T-helper 2 cell (primary cell): ENCODE measurements around the gene ZNF469.

Experiments used
- DNase-seq, 5 experiments: peaks; one replicate each; pipeline versions ENCODE4 v3.0.0 to v3.0.0-alpha.2; 2012 to 2022

The ZNF469 gene

DNA sequence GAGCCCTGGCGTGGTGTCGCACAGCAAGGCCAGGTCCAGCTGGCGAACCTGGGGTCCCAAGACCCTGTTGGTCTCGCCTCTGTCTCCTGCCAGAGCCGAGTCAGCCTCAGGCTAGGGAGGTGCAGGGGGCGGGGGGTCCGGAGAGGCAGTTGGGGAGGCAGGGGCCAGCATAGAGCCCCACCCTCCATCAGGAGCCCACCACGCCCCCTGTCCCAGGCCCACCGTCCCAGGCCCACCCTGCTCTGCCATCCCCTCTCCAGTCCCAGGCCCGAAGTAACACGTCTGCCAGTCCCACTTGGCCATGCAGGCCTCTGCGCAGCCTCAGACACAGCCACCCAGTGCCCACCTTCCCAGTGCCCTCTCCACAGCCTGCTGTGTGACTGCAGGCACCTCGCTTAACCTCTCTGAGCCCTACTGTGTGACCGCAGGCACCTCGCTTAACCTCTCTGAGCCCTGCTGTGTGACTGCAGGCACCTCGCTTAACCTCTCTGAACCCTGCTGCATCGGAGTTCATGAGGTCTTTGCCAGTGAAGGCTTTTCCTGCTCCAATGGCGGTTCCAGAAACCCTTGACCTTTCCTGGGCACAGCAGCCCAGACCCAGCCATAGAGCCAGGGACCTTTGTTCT is 29.3 kb downstream of the ZNF469 start:
- DNase-seq: no peak

DNA sequence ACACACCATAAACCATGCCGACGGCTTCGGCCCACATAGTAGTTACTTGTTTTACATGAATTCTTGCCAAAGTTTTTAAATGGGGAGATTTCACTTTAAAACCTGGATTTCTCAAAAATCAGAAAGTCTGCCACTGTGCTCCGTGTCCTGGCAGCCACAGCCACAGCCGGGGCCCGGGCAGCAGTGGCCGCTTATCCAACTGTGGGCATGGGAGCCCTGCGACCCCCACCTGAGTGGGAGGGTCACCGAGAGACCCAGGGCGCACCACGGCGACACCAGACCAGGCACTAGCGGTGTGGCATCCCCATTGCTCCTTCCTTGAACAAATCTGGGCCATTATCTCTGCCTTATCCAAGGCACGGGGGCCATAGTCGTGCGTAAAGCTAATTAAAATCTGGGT is 30.0 kb downstream of the ZNF469 start:
- DNase-seq: no peak

DNA sequence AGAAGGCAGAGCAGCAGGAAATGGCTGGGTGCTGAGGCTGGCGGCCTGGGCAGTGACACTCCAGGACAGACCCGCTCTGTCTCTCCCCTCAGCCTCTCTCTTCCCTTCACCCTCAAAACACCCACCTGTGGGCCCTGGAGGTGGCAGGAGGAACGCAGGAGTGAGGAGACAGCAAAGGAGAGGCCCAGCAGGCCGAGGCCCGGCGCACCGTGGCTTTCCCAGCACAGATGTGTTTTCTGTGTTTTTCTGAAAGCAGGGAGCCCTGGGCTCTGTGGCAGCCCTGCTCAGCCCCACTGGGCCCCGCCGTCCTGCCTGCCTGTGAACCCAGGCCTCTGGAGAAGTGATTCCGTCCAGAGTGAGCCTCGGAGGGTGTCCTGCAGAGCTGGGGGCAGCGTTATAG is 30.5 kb downstream of the ZNF469 start:
- no peak for DNase-seq

DNA sequence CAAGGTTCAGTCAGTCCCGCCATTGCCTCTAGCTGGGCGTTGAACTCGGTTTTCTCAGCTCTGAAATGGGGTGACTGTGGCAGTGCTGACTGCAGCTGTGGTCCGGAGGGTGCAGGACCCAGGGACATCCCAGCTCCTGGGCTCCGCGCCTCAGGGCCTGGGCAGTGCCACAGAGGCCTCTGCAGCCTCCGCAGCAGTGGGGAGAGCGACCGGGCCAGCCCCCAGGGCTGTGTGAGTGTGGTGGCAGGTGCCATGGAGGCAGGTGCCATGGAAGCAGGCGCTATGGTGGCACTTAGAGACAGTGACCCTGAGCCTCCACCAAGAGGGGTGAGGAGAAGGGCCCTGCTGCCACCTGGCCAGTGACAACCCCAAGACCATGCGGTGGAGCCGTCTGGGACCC is 30.9 kb downstream of the ZNF469 start:
- no peak for DNase-seq

DNA sequence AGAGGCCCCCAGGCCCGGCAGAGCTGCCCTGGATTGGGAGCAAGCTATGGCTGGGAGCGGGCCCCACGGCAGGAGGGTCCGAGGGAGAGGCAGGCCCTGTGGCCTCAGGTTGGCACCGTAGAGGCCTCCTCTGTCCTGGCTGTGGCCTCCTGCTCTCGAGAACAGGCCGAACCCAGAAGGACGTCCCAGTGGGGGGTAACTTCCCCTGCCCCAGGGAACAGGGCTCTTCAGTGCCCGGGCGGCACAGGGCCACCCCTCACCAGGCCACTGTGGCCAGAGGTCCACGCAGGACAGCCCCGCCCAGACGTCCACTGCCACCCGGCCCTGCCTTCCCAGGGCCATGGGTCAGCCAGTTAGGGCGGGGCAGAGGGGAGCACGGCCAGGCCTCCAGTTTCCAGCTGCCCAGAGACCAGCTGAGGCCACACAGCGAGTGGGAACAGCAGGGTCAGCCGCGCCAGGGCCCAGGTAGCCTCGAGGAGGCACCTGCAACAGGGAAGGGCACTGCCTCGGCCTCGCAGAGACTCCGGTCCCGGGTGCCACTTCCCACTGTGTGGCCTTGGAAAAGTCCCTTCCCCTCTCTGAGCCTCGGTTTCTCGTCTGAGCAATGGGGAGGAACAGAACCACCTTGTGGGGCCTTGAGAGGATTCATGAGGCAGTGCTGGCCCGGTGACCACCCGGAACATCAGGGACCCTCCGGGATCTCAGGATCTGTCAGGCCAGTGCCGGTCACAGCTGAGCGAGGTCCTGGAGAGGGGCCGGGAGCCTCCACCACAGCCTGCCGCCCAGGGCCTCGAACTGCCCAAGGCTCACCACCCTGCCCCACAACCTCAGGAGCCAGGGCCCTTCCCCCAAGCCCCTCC is 32.0 kb downstream of the ZNF469 start:
- no peak for DNase-seq

DNA sequence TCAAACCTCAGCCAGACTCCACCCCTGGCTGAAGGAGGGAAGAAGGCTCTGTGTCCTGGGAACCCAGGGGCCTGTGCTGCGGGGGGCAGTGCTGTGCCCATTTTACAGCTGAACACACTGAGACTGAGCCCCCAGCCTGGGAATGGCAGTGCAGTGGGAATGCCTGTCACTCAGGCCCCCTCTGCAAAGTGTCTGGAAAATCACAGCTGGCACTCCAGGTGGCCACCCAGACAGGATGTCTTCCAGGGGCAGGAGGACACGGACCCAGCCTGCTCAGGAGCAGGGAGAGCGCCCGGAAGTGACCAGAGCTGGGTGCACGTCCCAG is 32.6 kb downstream of the ZNF469 start:
- no peak for DNase-seq

DNA sequence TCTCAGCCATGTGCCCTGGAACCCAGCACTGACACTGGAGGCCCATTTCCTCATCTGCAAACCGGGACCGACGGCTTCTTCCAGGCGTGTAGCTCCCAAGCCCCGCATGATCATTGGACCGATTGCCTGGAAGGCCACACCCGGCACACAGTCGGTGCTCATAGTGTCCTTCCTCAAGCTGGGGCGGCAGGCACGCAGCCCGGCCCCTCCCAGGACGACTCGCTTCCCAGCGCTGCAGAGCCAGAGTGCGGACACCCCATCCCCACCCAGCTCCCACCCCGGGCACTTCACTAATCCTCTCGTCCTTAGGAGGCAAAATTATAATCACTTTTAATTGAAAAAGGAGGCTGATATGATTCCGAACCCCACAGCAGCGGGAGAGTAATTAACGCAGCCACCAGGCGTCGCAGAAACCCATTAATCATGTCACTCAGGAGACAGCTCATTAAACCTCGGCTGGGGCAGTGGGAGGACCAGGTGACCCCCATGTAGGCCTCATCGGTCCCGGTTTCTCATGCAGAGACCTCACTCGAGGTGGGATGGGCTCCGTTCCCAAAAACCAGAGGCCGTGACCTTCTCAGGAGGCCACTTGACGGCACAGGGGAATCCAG is 33.1 kb downstream of the ZNF469 start:
- no peak for DNase-seq

DNA sequence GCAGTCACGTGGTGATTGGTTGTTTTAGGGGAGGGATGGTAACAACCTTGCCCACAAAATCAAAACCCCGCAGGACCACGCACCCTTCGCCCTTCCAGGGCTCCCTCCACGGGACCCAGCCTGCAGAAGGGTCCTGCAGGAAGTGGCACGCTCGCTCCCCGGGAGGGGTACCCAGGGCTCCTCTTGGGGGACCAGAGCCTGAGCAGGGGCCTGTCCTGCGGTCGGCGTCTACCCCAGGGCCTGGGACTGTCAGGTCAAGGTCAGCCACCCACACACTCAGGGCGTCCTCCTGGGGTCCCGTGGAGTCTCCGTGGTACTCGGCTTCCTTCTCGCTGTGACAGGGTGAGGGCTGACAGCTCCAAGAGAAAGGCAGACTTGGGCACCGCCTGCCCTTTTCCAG is 33.9 kb downstream of the ZNF469 start:
- DNase-seq: no peak

DNA sequence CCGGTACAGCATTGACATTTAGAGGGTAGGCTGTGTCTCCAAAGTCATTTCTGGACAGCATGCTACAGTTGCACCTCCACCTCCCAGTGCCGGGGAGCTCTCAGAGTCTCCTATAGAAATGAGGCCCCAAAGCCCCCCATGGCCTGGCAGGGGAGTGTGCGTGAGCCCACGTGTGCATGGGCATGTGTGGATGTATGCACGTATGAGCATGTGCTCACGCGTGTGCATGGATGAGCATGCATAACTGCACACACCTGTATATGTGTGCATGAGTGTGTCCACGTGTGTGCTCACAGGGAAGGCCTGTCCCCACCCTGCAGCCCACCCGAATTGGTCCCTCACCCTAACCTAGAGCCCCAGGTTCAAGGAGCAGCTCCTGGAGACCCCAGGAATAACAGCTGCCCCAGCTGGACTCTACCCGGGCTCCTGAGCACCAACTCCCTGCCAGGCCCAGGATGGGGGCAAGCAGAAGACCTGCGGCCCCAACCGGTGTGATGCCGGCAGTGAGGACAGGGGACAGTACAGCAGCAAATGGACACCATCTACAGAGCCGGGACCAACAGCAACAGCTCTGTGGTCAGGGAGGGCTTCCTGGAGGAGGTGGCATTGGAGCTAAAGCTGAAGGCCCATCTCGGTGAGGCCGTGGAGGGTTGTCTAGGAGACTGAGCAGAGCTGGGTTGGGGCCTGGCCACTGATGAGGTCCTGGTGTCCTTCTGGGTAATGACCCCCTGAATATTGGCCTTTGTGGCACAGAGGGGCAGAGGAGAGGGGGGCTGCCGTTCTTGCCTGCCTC is 35.1 kb downstream of the ZNF469 start:
- no peak for DNase-seq

DNA sequence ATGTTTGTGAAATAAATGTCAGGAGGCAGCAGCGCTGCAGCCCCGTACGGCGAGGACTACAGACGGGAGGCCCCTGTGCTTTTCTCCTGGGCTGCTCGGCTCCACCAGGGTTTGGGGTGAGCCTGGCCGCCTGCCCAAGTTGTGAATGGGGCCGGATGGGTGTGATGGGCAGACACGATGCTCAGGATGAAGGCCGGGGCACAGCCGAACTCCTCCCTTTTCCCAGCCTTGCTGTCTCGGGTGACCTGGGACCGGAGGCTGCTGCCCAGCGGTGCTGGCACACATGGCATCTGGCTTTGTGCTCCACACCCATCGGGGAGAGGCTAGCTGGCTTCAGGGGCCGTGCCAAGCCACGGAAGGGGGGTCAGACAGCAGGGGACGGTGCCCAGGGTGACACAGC is 36.1 kb downstream of the ZNF469 start:
- no peak for DNase-seq

DNA sequence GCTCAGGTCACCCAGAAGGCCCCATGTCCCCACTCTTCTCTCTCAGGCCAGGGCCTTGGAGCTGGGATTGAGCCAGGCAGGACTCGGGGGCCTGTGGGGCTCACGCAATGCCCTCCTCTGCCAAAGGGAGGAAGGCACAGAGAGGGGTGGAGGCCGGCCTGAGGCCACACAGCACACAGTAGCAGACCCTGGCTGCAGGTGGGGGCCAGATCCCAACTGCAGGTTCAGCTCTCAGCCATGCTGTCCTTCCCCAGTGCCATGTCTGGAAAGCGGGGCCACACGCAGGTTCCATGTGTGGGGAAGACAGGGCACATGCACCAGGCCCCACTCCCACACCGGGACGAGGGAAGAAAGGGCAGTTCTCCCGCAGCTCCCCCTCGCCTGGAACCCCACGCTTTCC is 37.0 kb downstream of the ZNF469 start:
- DNase-seq: no peak

DNA sequence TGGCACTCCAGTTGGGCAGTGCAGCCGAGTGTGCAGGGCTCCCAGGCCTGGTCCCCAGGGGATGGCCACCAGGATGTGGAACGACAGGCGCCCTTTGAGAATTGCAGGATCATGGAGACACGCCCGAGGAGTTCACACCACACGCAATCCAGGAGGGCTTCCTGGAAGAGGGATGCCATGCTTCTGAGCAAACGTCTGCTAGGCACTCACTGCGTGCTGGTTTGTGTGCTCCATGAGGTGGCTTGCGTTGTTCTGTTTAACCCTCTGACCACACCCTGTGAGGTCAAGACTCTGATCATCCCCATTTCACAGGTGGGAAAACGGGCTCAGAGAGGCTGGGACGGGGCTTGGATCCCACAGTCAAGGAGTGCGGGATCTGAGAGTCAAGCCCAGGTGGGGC is 37.7 kb downstream of the ZNF469 start:
- no peak for DNase-seq

DNA sequence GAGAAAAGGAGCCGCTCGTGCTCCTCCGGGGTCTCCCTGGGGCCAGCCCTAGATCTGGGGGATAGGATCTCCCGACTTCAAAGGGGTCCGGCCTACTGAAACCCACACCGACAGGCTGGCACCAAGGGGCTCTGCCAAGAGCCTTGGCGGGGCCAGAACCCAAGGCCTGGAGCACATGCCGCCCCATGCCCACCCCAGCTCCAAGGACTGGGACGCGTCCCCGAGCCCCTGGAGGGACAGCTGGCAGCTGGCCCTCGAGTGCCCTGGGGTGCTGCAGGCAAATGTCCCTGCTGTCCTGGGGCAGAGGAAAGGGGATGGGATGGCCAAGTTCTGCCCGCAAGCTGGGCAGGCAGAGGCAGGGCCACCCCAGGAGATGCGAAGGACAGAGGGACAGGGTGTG is 38.5 kb downstream of the ZNF469 start:
- DNase-seq: no peak

DNA sequence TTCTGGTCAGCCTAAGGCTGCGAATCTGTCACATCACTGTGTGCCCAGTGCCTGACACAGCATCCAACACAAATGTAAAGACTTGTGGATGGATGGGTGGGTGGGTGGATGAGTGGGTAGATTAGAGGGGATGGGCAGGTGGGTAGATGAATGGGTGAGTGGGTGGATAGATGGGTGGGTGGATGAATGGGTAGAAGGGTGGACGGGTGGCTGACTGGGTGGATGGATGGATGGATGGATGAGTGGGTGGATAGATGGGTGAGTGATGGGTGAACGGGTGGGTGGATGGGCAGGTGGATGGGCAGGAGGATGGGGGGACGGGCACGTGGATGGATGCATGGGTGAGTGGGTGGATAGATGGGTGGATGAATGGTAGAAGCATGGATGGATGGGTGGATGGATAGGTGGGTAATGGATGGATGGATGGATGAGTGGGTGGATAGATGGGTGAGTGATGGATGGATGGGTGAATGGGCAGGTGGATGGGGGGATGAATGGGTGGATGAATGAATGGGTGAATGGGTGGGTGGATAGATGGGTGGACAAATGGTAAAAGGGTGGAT is 39.2 kb downstream of the ZNF469 start:
- DNase-seq: no peak

DNA sequence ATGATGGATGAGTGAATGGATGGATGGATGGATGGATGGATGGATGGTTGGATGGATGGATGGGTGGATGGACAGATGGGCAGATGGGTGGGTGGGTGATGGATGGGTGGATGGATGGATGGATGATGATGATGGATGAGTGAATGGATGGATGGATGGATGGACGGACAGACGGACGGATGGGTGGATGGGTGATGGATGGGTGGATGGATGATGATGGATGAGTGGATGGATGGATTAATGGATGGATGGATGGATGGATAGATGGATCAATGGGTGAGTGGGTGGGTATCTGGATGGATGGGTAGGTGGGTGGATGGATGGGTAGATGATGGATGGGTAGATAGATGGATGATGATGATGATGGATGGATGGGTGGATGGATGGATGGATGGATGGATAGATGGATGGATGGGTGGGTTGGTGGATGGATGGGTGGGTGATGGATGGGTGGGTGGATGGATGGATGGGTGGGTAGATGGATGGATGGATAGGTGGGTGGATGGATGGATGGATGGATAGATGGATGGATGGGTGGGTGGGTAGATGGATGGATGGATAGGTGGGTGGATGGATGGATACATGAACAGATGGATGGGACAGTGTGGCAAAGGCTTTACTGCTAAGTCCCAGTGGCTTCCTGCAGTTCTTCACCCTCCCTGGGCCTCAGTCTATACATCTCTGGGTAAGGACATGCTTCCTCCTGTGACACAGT is 40.1 kb downstream of the ZNF469 start:
- no peak for DNase-seq

DNA sequence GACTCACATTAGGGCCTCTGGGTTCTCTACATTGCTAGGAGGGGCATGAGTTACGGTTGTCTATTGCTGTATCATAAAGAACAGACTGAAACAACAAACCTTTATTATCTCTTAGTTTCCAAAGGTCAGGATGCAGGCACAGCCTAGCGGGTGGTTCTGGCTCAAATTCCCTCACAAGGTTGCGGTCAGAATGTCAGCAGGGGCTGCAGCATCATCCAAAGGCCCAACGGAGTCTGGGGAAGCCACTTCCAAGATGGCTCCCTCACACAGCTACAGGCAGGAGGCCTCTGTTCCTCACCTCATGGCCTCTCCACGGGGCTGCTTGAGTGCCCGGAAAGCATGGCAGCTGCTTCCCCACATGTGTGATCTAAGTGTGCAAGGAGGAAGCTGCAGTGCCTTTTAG is 40.7 kb downstream of the ZNF469 start:
- no peak for DNase-seq

DNA sequence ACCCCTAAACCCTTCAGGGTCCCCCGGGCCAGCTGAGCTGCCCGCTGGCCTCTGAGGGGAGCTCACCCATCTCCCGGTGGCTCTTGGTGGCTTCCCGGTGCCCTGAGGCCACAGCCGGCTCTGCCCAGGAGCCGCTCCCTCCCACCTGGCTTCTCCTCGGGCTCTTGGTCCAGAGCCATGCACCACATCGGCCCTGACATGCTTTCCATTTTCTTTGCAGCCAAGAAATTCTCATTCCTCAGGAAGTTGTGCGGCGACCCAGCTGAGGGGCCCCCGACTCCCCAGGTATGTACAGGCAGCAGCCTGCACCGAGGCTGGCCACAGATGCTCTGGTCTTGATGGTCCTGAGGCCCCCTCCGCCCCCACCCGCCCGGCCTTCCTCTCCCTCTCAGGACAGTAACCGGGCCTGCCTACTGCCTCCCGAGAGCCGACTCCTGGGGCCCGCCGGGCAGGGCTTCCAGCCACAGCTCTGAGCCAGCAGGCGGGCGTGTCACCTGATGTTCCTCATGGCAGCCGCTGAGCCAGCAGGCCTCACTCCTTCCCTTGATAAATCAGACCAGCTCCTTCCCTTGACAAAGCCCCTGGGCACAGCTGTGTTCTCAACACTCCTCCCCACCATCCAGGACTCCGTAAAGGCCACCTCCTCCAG is 42.0 kb downstream of the ZNF469 start:
- no peak for DNase-seq

DNA sequence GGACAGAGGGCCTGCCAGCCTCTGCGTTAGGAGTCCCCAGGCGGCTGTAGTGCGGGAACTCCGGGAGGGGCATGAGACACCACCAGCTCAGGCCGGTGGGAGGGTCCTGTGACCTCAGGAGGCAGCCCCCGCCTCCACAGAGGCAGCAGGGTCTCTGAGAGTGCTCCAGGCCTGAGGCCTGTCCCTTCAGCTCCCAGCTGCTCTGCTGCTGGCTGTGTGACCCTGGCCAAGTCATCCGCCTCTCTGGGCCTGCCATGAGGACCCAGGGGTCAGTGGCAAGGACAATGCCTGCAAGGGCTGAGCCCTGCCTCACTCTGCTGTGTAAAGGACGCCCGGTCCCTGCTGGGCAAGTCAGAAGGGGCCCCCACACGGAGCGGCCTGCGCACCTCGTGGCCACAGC is 43.3 kb downstream of the ZNF469 start:
- no peak for DNase-seq

DNA sequence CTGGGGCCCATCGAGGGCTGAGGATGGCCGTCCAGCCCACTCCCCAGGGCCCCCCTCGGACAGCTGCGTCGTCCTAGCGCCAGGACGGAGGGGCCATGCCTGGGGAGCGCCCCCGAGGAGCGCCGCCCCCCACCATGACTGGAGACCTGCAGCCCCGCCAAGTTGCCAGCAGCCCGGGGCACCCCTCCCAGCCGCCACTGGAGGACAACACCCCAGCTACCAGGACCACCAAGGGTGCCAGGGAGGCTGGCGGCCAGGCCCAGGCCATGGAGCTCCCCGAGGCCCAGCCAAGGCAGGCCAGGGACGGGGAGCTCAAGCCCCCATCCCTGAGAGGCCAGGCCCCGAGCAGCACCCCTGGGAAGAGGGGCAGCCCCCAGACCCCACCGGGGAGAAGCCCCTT is 44.6 kb downstream of the ZNF469 start:
- no peak for DNase-seq

DNA sequence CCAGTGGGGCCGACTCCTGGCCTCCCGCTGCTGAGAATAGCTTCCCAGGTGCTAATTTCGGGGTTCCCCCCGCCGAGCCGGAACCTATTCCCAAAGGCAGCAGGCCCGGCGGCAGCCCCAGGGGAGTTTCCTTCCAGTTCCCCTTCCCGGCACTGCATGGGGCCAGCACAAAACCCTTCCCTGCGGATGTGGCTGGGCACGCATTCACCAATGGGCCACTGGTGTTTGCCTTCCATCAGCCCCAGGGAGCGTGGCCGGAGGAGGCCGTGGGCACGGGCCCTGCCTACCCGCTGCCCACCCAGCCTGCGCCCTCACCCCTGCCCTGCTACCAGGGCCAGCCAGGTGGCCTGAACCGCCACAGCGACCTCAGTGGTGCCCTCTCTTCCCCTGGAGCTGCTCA is 45.4 kb downstream of the ZNF469 start:
- no peak for DNase-seq

DNA sequence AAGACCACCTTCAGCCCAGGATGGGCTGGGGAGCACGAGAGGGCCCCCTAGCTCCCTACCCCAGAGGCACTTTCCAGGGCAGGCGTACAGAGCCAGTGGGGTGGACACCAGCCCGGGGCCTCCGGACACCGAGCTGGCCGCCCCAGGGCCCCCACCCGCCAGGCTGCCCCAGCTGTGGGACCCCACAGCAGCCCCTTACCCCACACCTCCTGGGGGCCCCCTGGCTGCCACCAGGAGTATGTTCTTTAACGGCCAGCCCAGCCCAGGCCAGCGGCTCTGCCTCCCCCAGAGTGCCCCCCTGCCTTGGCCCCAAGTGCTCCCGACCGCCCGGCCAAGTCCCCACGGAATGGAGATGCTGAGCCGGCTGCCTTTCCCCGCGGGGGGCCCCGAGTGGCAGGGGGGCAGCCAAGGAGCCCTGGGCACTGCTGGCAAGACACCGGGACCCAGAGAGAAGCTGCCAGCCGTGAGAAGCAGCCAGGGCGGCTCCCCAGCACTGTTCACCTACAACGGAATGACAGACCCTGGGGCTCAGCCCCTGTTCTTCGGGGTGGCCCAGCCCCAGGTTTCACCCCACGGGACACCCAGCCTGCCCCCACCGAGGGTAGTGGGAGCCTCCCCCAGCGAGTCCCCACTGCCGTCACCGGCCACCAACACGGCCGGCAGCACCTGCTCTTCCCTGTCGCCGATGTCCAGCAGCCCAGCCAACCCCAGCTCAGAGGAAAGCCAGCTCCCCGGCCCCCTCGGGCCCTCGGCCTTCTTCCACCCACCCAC is 46.0 kb downstream of the ZNF469 start:
- DNase-seq: no peak
